ENCODE data around the gene EVI5.

EVI5 gene

GRCh38 chr1:92505015-92505692 lies 279.8 kb downstream of the EVI5 start:
- no peak for DNase-seq

- no peak for DNase-seq
Measured at GRCh38 chr1:92504291-92505014, 280.5 kb downstream of the EVI5 start.

GRCh38 chr1:92503926-92504285 lies 281.0 kb downstream of the EVI5 start:
- DNase-seq: no peak

- no peak for DNase-seq
Measured at GRCh38 chr1:92503043-92503925, 281.6 kb downstream of the EVI5 start.

GRCh38 chr1:92502247-92502646 lies 282.7 kb downstream of the EVI5 start:
- DNase-seq: no peak

- DNase-seq: no peak
Measured at GRCh38 chr1:92500552-92500951, 284.4 kb downstream of the EVI5 start.

GRCh38 chr1:92495392-92496063 lies 289.4 kb downstream of the EVI5 start:
- DNase-seq: no peak

GRCh38 chr1:92494485-92495141 lies 290.3 kb downstream of the EVI5 start:
- DNase-seq: no peak

- no peak for DNase-seq
Measured at GRCh38 chr1:92493139-92493538, 291.8 kb downstream of the EVI5 start.

GRCh38 chr1:92488832-92489231 lies 296.1 kb downstream of the EVI5 start:
- DNase-seq: no peak

GRCh38 chr1:92488416-92488815 lies 296.5 kb downstream of the EVI5 start:
- no peak for DNase-seq

GRCh38 chr1:92487078-92487605 lies 297.8 kb downstream of the EVI5 start:
- no peak for DNase-seq

- DNase-seq: peak; percentile 49
Measured at GRCh38 chr1:92486251-92487077, 298.4 kb downstream of the EVI5 start, which contains the start of gene GFI1. Gene GFI1 (minus strand): TSS chr1:92486925. CDS start chr1:92483487, 3,438 bp downstream.

- DNase-seq: peak; percentile 71
Measured at GRCh38 chr1:92485381-92486250, 299.3 kb downstream of the EVI5 start.

GRCh38 chr1:92484472-92485380 lies 300.2 kb downstream of the EVI5 start:
- peak; percentile 44 for DNase-seq

- peak; percentile 27 for DNase-seq
Measured at GRCh38 chr1:92483610-92484471, 301.1 kb downstream of the EVI5 start.

GRCh38 chr1:92482665-92483609 lies 302.0 kb downstream of the EVI5 start:
- DNase-seq: peak; percentile 32
